DMS79 treated with DMSO at 0.1 percent for 48 hours (cell line): ENCODE measurements around the gene CYP4A11.
A peak's percentile ranks its signal among the peaks of the same experiment; 100 is the strongest.
"Not testable (repeated sequence)": the region's sequence is repeated elsewhere in the genome, so short reads cannot be mapped to it uniquely, and the experiment has no call there.

Experiments
- DNase-seq: peaks from one replicate; lab custom pipeline; 2025; lab: John Stamatoyannopoulos, UW

The CYP4A11 gene

GRCh38 chr1:46910790-46911189 is 30.5 kb downstream of the CYP4A11 start:
- DNase-seq, result no peak

- DNase-seq, result peak; percentile 96
Measured at GRCh38 chr1:46903481-46903880, 37.8 kb downstream of the CYP4A11 start.

GRCh38 chr1:46900401-46900800 is 40.9 kb downstream of the CYP4A11 start:
- DNase-seq, result no peak

GRCh38 chr1:46881656-46882055 is 59.6 kb downstream of the CYP4A11 start:
- DNase-seq, result not testable (repeated sequence)
